WTC11 (cell line): Measurements from ENCODE around the gene ELP4. TPM values are rescaled to one million over a fixed set of nuclear protein-coding genes. Genes with fewer than 3 reads are reported as not detected.
A peak's percentile ranks its signal among the peaks of the same experiment; 100 is the strongest.

Experiments used
- ATAC-seq: fragments of 200-7000 bp; cut with Tn5 transposase; 2 replicates; pipeline ENCODE4 v1.10.0; 2021; ENCODE audit warnings: mild to moderate bottlenecking, moderate library complexity
- CTCF ChIA-PET: fragments of 300-600 bp; sonication (Branson Sonifier 250); formaldehyde crosslinking; loops from one replicate; lab custom pipeline; 2021; ENCODE audit warnings: antibody characterized with exemption; lab: Charles Lee
- POLR2A ChIA-PET: fragments of 350-600 bp; sonication (Branson Sonifier 250); formaldehyde crosslinking; loops from one replicate; lab custom pipeline; 2021; ENCODE audit warnings: antibody characterized with exemption; lab: Charles Lee
- DNase-seq: peaks from one replicate; pipeline ENCODE4 v3.0.0; 2021; ENCODE audit warnings: low spot score
- H3K27ac Mint-ChIP-seq: 2 replicates; pipeline ENCODE4 v1.8.0; 2021; ENCODE audit warnings: mixed read lengths
- H3K27me3 Mint-ChIP-seq: 2 replicates; pipeline ENCODE4 v1.8.0; 2021; ENCODE audit warnings: low read depth, mild to moderate bottlenecking, moderate library complexity, mixed read lengths
- H3K36me3 Mint-ChIP-seq: 2 replicates; pipeline ENCODE4 v1.8.0; 2021; ENCODE audit warnings: mixed read lengths
- H3K4me1 Mint-ChIP-seq: 2 replicates; pipeline ENCODE4 v1.8.0; 2022; ENCODE audit warnings: mixed read lengths
- H3K4me3 Mint-ChIP-seq: 2 replicates; pipeline ENCODE4 v1.8.0; 2021; ENCODE audit warnings: mild to moderate bottlenecking, moderate library complexity, mixed read lengths
- H3K9me3 Mint-ChIP-seq: 2 replicates; pipeline ENCODE4 v1.8.0; 2021; ENCODE audit warnings: mixed read lengths
- AR ChIP-seq: fragments of 250-450 bp; sonication (Bioruptor Pico); IDR thresholded peaks from 2 replicates; pipeline ENCODE4 v1.9.0; 2021; ENCODE audit warnings: mild to moderate bottlenecking
- ATF2 ChIP-seq: sonication (generic); formaldehyde crosslinking; IDR thresholded peaks from 2 replicates; pipeline ENCODE4 v1.8.1; 2022; ENCODE audit warnings: low read depth, missing genetic modification reagents, borderline replicate concordance
- CTCF ChIP-seq: fragments of 200-600 bp; IDR thresholded peaks from 2 replicates; pipeline ENCODE4 v1.8.0; 2022; ENCODE audit warnings: antibody characterized with exemption
- EMX1 ChIP-seq: fragments of 250-450 bp; sonication (Bioruptor Pico); IDR thresholded peaks from 2 replicates; pipeline ENCODE4 v1.8.0; 2021; ENCODE audit warnings: mild to moderate bottlenecking
- ETV6 ChIP-seq: sonication (generic); formaldehyde crosslinking; IDR thresholded peaks from 2 replicates; pipeline ENCODE4 v1.8.1; 2022; ENCODE audit warnings: mild to moderate bottlenecking, missing genetic modification reagents
- FOXJ3 ChIP-seq: sonication (generic); formaldehyde crosslinking; IDR thresholded peaks from 2 replicates; pipeline ENCODE4 v1.9.0; 2021; ENCODE audit warnings: missing genetic modification reagents, mild to moderate bottlenecking, borderline replicate concordance
- GRHL2 ChIP-seq: fragments of 250-450 bp; sonication (Bioruptor Pico); IDR thresholded peaks from 2 replicates; pipeline ENCODE4 v1.8.0; 2022; ENCODE audit warnings: mild to moderate bottlenecking, moderate library complexity; ENCODE audit not compliant: insufficient replicate concordance, severe bottlenecking
- MXD4 ChIP-seq: fragments of 250-450 bp; sonication (Bioruptor Pico); IDR thresholded peaks from 2 replicates; pipeline ENCODE4 v1.8.0; 2021; ENCODE audit warnings: mild to moderate bottlenecking, moderate library complexity, borderline replicate concordance
- NFYB ChIP-seq: sonication (generic); formaldehyde crosslinking; conservative IDR thresholded peaks from 2 replicates; pipeline ENCODE4 v1.8.0; 2022; ENCODE audit warnings: low read depth, missing genetic modification reagents
- NR1H2 ChIP-seq: sonication (generic); formaldehyde crosslinking; IDR thresholded peaks from 2 replicates; pipeline ENCODE4 v1.9.0; 2021; ENCODE audit warnings: mild to moderate bottlenecking, moderate library complexity, missing genetic modification reagents
- OVOL2 ChIP-seq: fragments of 250-450 bp; sonication (Bioruptor Pico); IDR thresholded peaks from 2 replicates; pipeline ENCODE4 v1.9.0; 2021; ENCODE audit warnings: mild to moderate bottlenecking, borderline replicate concordance
- PREB ChIP-seq: sonication (generic); formaldehyde crosslinking; IDR thresholded peaks from 2 replicates; pipeline ENCODE4 v1.8.1; 2022; ENCODE audit warnings: mild to moderate bottlenecking, missing genetic modification reagents, moderate library complexity, borderline replicate concordance
- TCF7 ChIP-seq: sonication (generic); formaldehyde crosslinking; IDR thresholded peaks from 2 replicates; pipeline ENCODE4 v1.8.0; 2022; ENCODE audit warnings: mild to moderate bottlenecking, low read depth, missing genetic modification reagents, moderate library complexity
- TEAD1 ChIP-seq: sonication (generic); formaldehyde crosslinking; IDR thresholded peaks from 2 replicates; pipeline ENCODE4 v1.8.0; 2022; ENCODE audit warnings: mild to moderate bottlenecking, missing genetic modification reagents
- ZBTB21 ChIP-seq: sonication (generic); formaldehyde crosslinking; IDR thresholded peaks from 2 replicates; pipeline ENCODE4 v1.8.1; 2023; ENCODE audit warnings: mild to moderate bottlenecking, missing genetic modification reagents, borderline replicate concordance
- ZBTB43 ChIP-seq: sonication (generic); formaldehyde crosslinking; IDR thresholded peaks from 2 replicates; pipeline ENCODE4 v1.8.1; 2023; ENCODE audit warnings: mild to moderate bottlenecking, missing genetic modification reagents
- ZNF281 ChIP-seq: sonication (generic); formaldehyde crosslinking; IDR thresholded peaks from 2 replicates; pipeline ENCODE4 v1.8.0; 2023; ENCODE audit warnings: mild to moderate bottlenecking, missing genetic modification reagents
- ZNF423 ChIP-seq: fragments of 250-450 bp; sonication (Bioruptor Pico); IDR thresholded peaks from 2 replicates; pipeline ENCODE4 v2.1.2; 2022; ENCODE audit warnings: mild to moderate bottlenecking, moderate library complexity
- ZNF671 ChIP-seq: fragments of 250-450 bp; sonication (Bioruptor Pico); IDR thresholded peaks from 2 replicates; pipeline ENCODE4 v1.8.0; 2021; ENCODE audit warnings: mild to moderate bottlenecking
- total RNA-seq: library from RNA; stranded (reverse); gene quantifications from 3 replicates; pipeline ENCODE4 v1.2.3, GENCODE V29; 2021
- TF ChIP-seq, protein P1 (sequence below): sonication (generic); formaldehyde crosslinking; IDR thresholded peaks from 2 replicates; pipeline ENCODE4 v1.8.1; 2023; ENCODE audit warnings: mild to moderate bottlenecking, missing genetic modification reagents, moderate library complexity

ELP4 gene
- total RNA-seq, 1 experiment from 2014 or later, result 14.6 TPM

DNA sequence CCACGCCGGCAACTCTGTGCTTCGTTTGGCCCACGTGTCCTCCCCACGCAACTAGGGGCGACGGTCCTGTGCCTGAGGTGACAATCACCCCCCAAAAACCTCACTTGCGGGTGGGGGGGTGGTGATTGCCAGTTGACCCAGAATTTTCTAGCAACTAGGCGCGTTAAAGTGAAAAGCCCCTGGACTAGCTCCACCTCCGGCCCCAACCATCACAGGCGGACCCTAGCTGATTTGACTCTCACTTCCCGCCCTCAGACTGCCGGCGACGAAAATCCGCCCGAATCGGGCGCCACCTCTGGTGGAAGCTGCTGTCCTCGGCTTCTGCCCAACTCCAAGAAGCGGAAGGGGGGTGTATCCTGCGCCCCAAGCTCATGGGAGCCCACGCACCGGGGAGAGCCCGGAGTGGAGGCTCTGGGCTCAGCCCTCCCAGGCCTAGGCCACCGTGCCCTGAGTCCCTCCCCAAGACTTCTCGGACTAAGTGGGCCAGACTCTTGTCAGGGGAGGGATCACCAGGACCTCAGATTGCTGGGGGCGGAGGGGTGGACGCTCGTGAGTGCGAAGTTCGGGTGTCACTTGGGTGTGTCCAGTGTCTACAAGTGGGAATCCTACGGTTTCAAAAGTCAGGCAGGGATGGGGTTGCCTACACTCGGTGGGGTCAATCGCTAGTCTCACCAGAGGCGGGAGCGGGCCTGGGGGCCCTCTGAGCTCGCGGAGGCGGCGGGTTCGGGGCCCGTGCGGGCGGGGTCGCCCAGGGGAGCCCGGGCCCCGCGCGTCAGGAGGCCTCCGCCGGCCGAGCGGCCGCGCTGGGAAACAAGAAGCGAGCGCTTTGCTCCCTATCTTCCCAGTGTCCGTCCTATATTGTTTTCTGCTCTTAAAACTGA, 289.2 kb downstream of the ELP4 start (continued):
- TF ChIP-seq ZBTB43 (no peak), ZNF281 (CRISPR knock-in tag) (peak; percentile 4; the same call in 1 of the 2 replicates)
- TF ChIP-seq, protein P1, sequence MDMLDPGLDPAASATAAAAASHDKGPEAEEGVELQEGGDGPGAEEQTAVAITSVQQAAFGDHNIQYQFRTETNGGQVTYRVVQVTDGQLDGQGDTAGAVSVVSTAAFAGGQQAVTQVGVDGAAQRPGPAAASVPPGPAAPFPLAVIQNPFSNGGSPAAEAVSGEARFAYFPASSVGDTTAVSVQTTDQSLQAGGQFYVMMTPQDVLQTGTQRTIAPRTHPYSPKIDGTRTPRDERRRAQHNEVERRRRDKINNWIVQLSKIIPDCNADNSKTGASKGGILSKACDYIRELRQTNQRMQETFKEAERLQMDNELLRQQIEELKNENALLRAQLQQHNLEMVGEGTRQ (CRISPR knock-in tag), result 0 out of 2 replicates have a peak, but pooled peaks have one; percentile 20

- ATAC-seq, result peak; percentile 4; the same call in 1 of the 2 replicates
- Mint-ChIP-seq H3K36me3 (no peaks in the 10 kb centered on the region), H3K9me3 (no peaks in the 10 kb centered on the region), H3K4me3 (peak overlapping the region; percentile 55), H3K4me1 (peaks cover 59% of the 10 kb centered on the region)
- CTCF ChIA-PET, result interaction anchor here (0.5 to 4.0 kb wide), 14 partner anchors 10 to 382 kb away, joined by 3 to 54 read pairs (median 6); no protein-coding TSS in a partner anchor
- no peak for TF ChIP-seq ETV6 (CRISPR knock-in tag)
- TF ChIP-seq PREB (CRISPR knock-in tag), result no peak
- no peak for TF ChIP-seq ZNF423 (CRISPR knock-in tag)
- no peak for TF ChIP-seq EMX1 (CRISPR knock-in tag)
- no peak for TF ChIP-seq NR1H2 (CRISPR knock-in tag)
- no peak for TF ChIP-seq AR (CRISPR knock-in tag)
- TF ChIP-seq TCF7 (CRISPR knock-in tag), result no peak
- no peak for TF ChIP-seq GRHL2 (CRISPR knock-in tag)
- TF ChIP-seq ZBTB21 (CRISPR knock-in tag), result no peak
- TF ChIP-seq MXD4 (CRISPR knock-in tag), result no peak
- no peak for TF ChIP-seq FOXJ3 (CRISPR knock-in tag)
- TF ChIP-seq ZNF671, result no peak
- no peak for TF ChIP-seq ATF2 (CRISPR knock-in tag)
- no peak for TF ChIP-seq TEAD1 (CRISPR knock-in tag)
- no peak for TF ChIP-seq NFYB
- no peak for TF ChIP-seq OVOL2 (CRISPR knock-in tag)
- no peak for TF ChIP-seq CTCF
- TF ChIP-seq, all 79 proteins: peak for 0
- no peak for DNase-seq
- peaks cover 100% of the 10 kb centered on the region for H3K27me3 Mint-ChIP-seq
- POLR2A ChIA-PET, result interaction anchor here (1.1 kb wide), 1 partner anchor 20 kb away, joined by 3 read pairs; no protein-coding TSS in a partner anchor
- H3K27ac Mint-ChIP-seq, result no peak overlapping the region
These were observed 290.1 kb downstream of the ELP4 start for GRCh38 chr11:31799435-31800397.
